Duodenal mucosa (tissue), 2 donors: ENCODE measurements around the gene TOX4.
A peak's percentile ranks its signal among the peaks of the same experiment; 100 is the strongest.
"Not testable (repeated sequence)": the region's sequence is repeated elsewhere in the genome, so short reads cannot be mapped to it uniquely, and the experiment has no call there.

Experiments used
- H3K27ac ChIP-seq: one replicate; pipeline ENCODE4 v1.7.0; 2013; ENCODE audit warnings: low read depth, low read length
- H3K27me3 ChIP-seq, 2 donors: one replicate each; pipeline ENCODE4 v1.7.0; 2013; ENCODE audit warnings: low read length in 2 of 2, control low read depth in 1 of 2; ENCODE audit not compliant: insufficient read depth in 2 of 2, control insufficient read depth in 1 of 2
- H3K36me3 ChIP-seq, 2 donors: one replicate each; pipeline ENCODE4 v1.7.0; 2013; ENCODE audit warnings: low read length in 2 of 2, control low read depth in 1 of 2; ENCODE audit not compliant: insufficient read depth in 2 of 2, control insufficient read depth in 1 of 2
- H3K4me1 ChIP-seq, 2 donors: one replicate each; pipeline ENCODE4 v1.7.0; 2013; ENCODE audit warnings: low read length in 2 of 2, control low read depth in 1 of 2; ENCODE audit not compliant: insufficient read depth in 2 of 2, control insufficient read depth in 1 of 2
- H3K4me3 ChIP-seq, 2 donors: one replicate each; pipeline ENCODE4 v1.7.0; 2013; ENCODE audit warnings: low read length in 2 of 2, low read depth in 1 of 2
- H3K9ac ChIP-seq, 2 donors: one replicate each; pipeline ENCODE4 v1.7.0; 2013; ENCODE audit warnings: low read length in 2 of 2, low read depth in 1 of 2
- H3K9me3 ChIP-seq, 2 donors: one replicate each; pipeline ENCODE4 v1.7.0; 2013; ENCODE audit warnings: low read length in 2 of 2, control low read depth in 1 of 2; ENCODE audit not compliant: control insufficient read depth in 1 of 2

TOX4 gene

DNA sequence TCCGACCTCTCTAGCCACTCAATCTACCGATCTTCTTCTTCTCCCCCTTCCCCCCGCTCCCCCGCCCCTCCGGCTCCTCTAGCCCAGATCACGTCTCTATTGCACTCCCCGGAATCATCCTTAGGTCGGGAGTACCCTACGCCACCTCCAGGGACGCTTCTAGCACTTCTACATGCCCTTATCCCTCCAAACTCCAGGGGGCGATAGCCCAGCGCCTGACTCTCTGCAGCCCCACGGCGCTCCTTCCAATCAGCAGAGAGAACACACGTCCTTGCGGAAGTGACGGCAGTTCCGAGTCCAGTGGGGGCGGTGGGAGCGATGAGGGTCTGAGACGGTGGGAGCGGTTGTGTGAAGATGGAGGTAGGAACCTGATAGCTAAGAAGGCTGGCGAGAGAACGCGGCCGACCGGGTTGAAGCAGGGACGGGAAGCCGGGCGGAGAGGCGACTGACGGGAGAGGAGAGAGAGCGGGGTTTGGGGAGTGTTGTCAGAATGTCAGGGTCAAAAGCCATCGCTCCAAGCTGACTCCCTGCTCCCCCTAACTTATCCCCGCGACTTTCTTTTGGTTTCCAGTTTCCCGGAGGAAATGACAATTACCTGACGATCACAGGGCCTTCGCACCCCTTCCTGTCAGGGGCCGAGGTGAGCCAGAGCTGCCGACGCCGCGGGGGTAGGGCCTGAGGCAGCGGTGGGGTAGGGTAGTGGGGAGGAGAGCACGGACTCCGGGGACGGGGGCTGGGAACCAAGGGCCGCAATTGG is at the start of gene TOX4, which contains the start of gene RAB2B:
TOX4 (plus strand) TSS at position 271 of the 757 bp plus-strand sequence; CDS start at position 355, 84 bp downstream.
RAB2B (minus strand) TSS at position 35 of the 757 bp plus-strand sequence. CDS start 87 bp downstream, outside the sequence.
- Histone ChIP-seq H3K9me3 (no peaks in the 10 kb centered on the region), H3K4me1 (peaks cover 16 to 17% of the 10 kb centered on the region in 2 donors), H3K9ac (peak within 1 kb of the TSS; percentile 94 to 98), H3K4me3 (peak within 1 kb of the TSS; percentile 99), H3K36me3 (peaks cover 0 to 9% of the 10 kb centered on the region in 2 donors), H3K27me3 (no peaks in the 10 kb centered on the region), H3K27ac (peak within 1 kb of the TSS; percentile 88)

DNA sequence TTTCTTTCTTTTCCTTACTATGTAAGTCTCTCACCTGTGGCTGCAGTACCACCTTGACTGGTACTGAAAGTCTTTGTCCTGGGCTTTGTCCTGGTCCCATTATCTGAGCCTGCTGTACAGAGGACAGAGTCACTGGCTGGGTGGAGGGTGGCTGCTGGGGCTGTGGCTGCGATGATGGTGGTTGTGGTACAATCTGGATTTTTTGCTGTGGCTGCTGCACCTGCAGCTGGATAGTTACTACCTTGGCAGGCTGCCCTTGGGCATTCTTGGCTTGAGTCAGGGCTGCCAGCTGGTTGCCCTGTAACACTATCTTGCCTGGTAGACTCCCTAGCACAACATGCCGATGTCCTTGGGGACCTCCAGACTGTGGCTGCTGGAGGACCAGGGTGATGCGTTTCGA is 48.1 kb upstream of the TOX4 start:
- H3K9me3 ChIP-seq = no peaks in the 10 kb centered on the region
- H3K4me3 ChIP-seq = no peak overlapping the region
- no peak overlapping the region for H3K27ac ChIP-seq
- peaks cover 48 to 74% of the 10 kb centered on the region in 2 donors for H3K36me3 ChIP-seq
- no peaks in the 10 kb centered on the region for H3K27me3 ChIP-seq
- no peak overlapping the region for H3K9ac ChIP-seq
- no peaks in the 10 kb centered on the region for H3K4me1 ChIP-seq

DNA sequence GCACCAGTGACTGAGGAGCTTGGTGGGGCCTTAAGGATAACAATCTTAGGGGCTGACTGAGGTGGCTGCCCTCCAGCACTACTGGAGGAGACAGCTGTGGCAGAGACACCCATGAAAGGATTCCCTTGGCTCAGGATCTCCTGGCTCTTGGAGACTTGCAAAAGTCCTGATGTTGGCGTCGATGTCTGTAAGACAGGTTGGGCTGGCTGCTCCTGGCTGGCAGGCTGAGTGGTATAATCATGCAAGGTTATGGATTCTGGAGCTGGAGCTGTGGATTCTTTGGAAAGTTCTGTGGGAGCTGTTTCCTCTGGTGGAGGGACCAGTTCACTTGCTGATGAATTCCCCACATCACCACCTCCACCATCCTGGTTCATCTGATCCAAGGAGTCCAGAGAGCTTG is 45.9 kb upstream of the TOX4 start:
- peaks cover 33 to 56% of the 10 kb centered on the region in 2 donors for H3K36me3 ChIP-seq
- no peaks in the 10 kb centered on the region for H3K27me3 ChIP-seq
- H3K9ac ChIP-seq = no peak overlapping the region
- H3K27ac ChIP-seq = no peak overlapping the region
- no peak overlapping the region for H3K4me3 ChIP-seq
- H3K4me1 ChIP-seq = peaks cover 3 to 6% of the 10 kb centered on the region in 2 donors
- no peaks in the 10 kb centered on the region for H3K9me3 ChIP-seq

- Histone ChIP-seq H3K4me3 (peak overlapping the region; percentile 91 to 96), H3K27me3 (no peaks in the 10 kb centered on the region), H3K27ac (peak overlapping the region; percentile 37), H3K9me3 (no peaks in the 10 kb centered on the region), H3K36me3 (peaks cover under 1 to 3% of the 10 kb centered on the region in 2 donors), H3K9ac (peak overlapping the region; percentile 73 to 85), H3K4me1 (peaks cover 10 to 15% of the 10 kb centered on the region in 2 donors)
Measured at GRCh38 chr14:21436567-21437062, 40.4 kb upstream of the TOX4 start.

DNA sequence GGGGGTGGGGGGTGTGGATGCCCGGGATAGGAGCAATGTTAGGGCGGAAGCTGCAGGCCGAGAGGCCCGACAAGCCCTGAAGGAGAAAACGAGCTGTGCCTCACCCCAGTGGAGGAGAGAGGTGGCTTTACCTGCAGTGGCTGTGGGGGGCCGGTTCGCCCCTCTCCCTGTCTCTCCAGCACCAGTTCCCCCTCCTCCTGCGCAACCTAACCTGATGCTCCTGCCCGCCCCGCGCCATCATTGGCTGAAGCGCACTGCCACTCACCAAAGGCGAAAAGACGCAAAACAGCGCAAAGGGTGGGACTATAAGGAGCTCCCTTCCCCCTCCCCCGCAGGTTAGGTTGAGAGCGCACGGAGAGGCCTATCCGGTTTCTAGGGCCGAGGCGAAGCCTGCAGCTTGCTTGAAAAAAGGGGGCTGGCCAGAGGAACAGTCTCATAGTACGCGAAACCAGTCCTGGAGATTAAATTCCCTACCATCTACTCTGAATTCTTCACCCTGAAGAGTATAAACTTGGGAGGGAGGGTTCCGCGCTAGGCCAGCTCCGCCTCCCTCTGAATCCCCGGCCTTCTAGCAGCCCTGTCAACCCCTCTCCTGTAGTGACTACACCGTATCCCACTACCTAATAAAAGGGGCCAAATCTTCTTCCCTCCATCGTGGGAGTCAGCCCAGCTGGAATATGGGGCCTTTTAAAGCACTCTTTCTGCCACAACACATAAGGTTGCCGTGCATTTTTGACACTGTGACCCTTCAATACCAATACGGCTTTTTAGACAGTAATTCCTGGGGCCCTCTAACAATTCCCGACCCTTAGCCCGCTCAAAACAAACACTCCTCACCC is 39.7 kb upstream of the TOX4 start:
- Histone ChIP-seq H3K27me3 (no peaks in the 10 kb centered on the region), H3K9me3 (no peaks in the 10 kb centered on the region), H3K36me3 (no peaks in the 10 kb centered on the region), H3K9ac (peak overlapping the region; percentile 80 to 85), H3K27ac (peak overlapping the region; percentile 77), H3K4me1 (peaks cover 10 to 15% of the 10 kb centered on the region in 2 donors), H3K4me3 (peak overlapping the region; percentile 91 to 96)

DNA sequence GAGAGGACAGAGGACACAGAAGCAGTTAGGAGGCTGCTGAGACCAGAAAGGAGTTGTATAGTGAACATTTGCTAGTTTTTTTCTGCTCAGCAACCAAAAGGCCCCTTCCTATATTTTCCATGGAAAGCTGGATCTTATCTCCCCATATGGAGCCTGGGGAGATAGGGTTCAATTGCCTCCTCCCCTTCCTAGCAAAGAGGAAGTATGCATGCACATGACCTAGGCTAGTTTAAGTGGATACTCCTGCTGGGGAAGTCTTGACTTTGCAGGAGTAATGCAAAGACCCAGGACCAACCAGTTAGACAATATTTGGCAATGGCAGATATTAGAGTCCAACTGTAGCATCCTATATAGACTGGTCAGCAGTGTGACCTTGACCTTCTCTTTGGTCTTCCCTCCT is 36.1 kb upstream of the TOX4 start:
- no peak overlapping the region for H3K4me3 ChIP-seq
- H3K27me3 ChIP-seq = no peaks in the 10 kb centered on the region
- H3K36me3 ChIP-seq = no peaks in the 10 kb centered on the region
- no peak overlapping the region for H3K9ac ChIP-seq
- H3K4me1 ChIP-seq = peaks cover 10 to 12% of the 10 kb centered on the region in 2 donors
- no peaks in the 10 kb centered on the region for H3K9me3 ChIP-seq
- H3K27ac ChIP-seq = no peak overlapping the region

DNA sequence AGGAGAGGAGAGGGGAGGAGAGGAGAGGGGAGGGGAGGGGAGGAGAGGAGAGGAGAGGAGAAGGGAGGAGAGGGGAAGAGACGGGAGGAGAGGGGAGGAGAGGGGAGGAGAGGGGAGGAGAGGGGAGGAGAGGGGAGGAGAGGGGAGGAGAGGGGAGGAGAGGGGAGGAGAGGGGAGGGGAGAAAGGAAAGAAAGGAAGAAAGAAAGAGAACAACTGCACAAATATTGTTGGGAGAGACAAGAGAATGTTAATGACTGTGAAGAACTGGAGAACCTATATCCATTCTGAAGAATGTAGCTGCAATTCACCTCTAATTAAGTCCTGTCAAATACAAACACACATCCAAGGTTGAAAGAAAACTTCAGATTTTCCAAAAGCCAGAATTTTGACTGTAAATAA is 34.3 kb upstream of the TOX4 start:
- not testable (repeated sequence) for H3K4me1 ChIP-seq, H3K36me3 ChIP-seq, H3K9me3 ChIP-seq, H3K9ac ChIP-seq, H3K27ac ChIP-seq, H3K27me3 ChIP-seq, H3K4me3 ChIP-seq

DNA sequence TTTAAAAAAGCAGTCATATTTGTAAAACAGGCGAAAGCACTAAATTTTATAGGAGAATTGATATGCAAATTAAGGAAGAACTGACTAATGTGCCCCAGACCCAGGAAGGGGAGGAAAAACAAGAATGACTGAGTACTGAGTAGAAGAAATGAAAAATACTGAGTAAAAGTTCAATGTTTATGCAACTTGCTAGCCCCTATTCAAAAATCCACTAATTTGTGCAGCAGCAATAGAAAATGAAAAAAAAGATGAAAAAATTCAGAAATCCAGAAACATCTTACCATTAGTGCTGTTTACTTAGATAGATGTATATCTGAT is 27.1 kb upstream of the TOX4 start:
- H3K27ac ChIP-seq = no peak overlapping the region
- no peaks in the 10 kb centered on the region for H3K9me3 ChIP-seq
- no peaks in the 10 kb centered on the region for H3K36me3 ChIP-seq
- no peaks in the 10 kb centered on the region for H3K27me3 ChIP-seq
- H3K4me1 ChIP-seq = peaks cover 8 to 14% of the 10 kb centered on the region in 2 donors
- H3K4me3 ChIP-seq = no peak overlapping the region
- no peak overlapping the region for H3K9ac ChIP-seq

DNA sequence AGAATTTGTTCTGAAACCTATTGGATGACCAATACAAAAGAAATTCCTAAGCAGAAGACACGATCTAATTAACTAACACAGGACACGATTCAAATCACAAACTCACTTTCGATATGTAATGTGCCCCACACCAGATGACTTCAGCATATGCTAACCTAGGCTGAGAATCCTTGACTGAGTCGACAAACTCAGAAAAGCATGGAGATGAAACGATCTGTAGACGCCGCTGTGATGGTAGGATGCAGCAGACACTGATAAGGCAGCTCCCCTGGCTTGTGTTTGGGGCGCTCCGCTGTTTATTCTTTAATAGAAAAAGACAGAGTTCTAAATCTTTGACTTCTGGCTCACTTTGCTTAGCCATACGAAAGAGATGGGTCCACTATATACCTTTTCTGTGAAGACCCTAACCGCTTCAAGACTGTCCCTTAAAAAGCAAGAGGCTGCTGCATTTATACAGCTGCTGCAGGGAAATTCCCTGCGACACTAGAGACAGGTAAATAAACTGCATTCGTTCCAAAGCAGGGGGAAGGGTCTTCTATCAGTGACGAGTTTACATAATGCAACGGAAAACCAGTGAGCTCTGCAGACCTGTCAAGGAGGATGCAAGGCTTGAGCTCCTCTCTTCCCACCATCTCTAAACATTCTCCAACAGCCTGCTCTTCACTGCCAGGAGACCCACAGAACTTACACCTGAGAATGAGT is 22.0 kb upstream of the TOX4 start:
- Histone ChIP-seq H3K9ac (peak overlapping the region; percentile 83 to 89), H3K27ac (no peak overlapping the region), H3K4me1 (peaks cover 8 to 20% of the 10 kb centered on the region in 2 donors), H3K27me3 (no peaks in the 10 kb centered on the region), H3K36me3 (peaks cover 0 to 3% of the 10 kb centered on the region in 2 donors), H3K9me3 (no peaks in the 10 kb centered on the region), H3K4me3 (peak overlapping the region; percentile 89 to 97)
